ENCODE results near the gene GIT2.

DNA sequence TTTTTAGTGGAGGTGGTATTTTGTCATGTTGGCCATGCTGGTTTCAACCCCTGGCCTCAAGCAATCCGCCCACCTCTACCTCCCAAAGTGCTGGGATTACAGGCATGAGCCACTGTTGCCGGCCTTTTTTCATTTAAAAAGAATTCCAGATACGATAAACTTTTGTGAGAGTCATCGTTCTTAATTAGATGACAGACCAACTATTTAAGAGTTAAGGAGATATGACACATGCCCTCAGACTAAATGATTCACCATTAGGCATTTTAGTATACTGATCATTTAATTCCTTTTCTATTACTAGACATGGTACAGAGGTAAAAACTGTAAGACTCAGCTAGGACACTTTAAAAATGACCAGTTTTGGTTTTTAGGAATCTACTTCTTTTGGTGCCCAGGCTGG, 5.4 kb upstream of the GIT2 start:
- TF ChIP-seq, protein P1, sequence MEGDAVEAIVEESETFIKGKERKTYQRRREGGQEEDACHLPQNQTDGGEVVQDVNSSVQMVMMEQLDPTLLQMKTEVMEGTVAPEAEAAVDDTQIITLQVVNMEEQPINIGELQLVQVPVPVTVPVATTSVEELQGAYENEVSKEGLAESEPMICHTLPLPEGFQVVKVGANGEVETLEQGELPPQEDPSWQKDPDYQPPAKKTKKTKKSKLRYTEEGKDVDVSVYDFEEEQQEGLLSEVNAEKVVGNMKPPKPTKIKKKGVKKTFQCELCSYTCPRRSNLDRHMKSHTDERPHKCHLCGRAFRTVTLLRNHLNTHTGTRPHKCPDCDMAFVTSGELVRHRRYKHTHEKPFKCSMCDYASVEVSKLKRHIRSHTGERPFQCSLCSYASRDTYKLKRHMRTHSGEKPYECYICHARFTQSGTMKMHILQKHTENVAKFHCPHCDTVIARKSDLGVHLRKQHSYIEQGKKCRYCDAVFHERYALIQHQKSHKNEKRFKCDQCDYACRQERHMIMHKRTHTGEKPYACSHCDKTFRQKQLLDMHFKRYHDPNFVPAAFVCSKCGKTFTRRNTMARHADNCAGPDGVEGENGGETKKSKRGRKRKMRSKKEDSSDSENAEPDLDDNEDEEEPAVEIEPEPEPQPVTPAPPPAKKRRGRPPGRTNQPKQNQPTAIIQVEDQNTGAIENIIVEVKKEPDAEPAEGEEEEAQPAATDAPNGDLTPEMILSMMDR (conservative IDR thresholded peaks at IDR 0.05 in 1 of 2, IDR thresholded peaks at IDR 0.05 in 1 of 2; ENCODE audit: extremely low read depth in 1 of 2, insufficient read depth in 1 of 2, low read depth in 1 of 2, low read length in 2 of 2): no peak
- no peak for TF ChIP-seq EZH2 (IDR thresholded peaks at IDR 0.05; ENCODE audit: borderline replicate concordance, low read length)
